Lung (tissue), 12 donors: ENCODE measurements around the gene SLC9A9. TPM values are rescaled to one million over a fixed set of nuclear protein-coding genes. Genes with fewer than 3 reads are reported as not detected.

Experiments
- ATAC-seq: fragments of 200-7000 bp; cut with Tn5 transposase; one replicate; pipeline ENCODE4 v1.9.1; 2020; ENCODE audit warnings: moderate number of reproducible peaks; ENCODE audit not compliant: insufficient read depth, low FRiP score
- DNase-seq, 3 donors: peaks; one replicate each; pipeline ENCODE4 v3.0.0-alpha.2; 2013 to 2017
- H3K27ac ChIP-seq, 2 donors: one replicate each; pipeline ENCODE4 v1.5.1; 2013; ENCODE audit warnings: mild to moderate bottlenecking in 2 of 2, moderate library complexity in 2 of 2, control low read depth in 1 of 2, inconsistent platforms in 1 of 2, low read depth in 1 of 2, low read length in 1 of 2
- H3K27me3 ChIP-seq, 3 donors: one replicate each; pipeline ENCODE4 v1.5.1; 2013; ENCODE audit warnings: low read length in 2 of 3; ENCODE audit not compliant: control insufficient read depth in 3 of 3, insufficient read depth in 3 of 3
- H3K36me3 ChIP-seq, 4 donors: one replicate each; pipeline ENCODE4 v1.5.1; 2013; ENCODE audit warnings: low read length in 4 of 4, mild to moderate bottlenecking in 1 of 4, moderate library complexity in 1 of 4; ENCODE audit not compliant: control insufficient read depth in 4 of 4, insufficient read depth in 4 of 4
- H3K4me1 ChIP-seq, 5 donors: one replicate each; pipeline ENCODE4 v1.5.1; 2013; ENCODE audit warnings: low read length in 5 of 5, mild to moderate bottlenecking in 2 of 5, moderate library complexity in 1 of 5; ENCODE audit not compliant: control insufficient read depth in 5 of 5, insufficient read depth in 5 of 5
- H3K4me3 ChIP-seq: one replicate; pipeline ENCODE4 v1.5.1; 2013; ENCODE audit warnings: mild to moderate bottlenecking, control low read depth, moderate library complexity
- H3K9ac ChIP-seq, 2 donors: one replicate each; pipeline ENCODE4 v1.5.1; 2013; ENCODE audit warnings: low read length in 2 of 2, control low read depth in 1 of 2; ENCODE audit not compliant: insufficient read depth in 1 of 2
- H3K9me3 ChIP-seq, 4 donors: one replicate each; pipeline ENCODE4 v1.5.1; 2013; ENCODE audit warnings: low read length in 3 of 4, mild to moderate bottlenecking in 1 of 4, moderate library complexity in 1 of 4; ENCODE audit not compliant: control insufficient read depth in 4 of 4, insufficient read depth in 3 of 4
- WGBS, 2 donors: extraction: QIAGEN DNeasy Blood & Tissue Kit; methylation state at CpG; one replicate each; pipeline ENCODE4 v1.1.7; 2013; 5-methylcytosine and 5-hydroxymethylcytosine counted together
- polyA plus RNA-seq, 2 donors: library from polyadenylated mRNA; stranded (reverse); fragments of 200-250 nt; gene quantifications; one replicate each; pipeline ENCODE4 v1.2.1, GENCODE V29; 2013
- total RNA-seq, 2 donors: library from RNA; depleted of rRNA in 1 of 2; stranded (reverse); fragments of >200 nt in 1 of 2; gene quantifications; one replicate each; pipeline ENCODE4 v1.2.1, GENCODE V29; 2014 to 2021
- TF ChIP-seq, protein P1 (sequence below): IDR thresholded peaks from 2 replicates; pipeline ENCODE4 v1.5.1; 2012; ENCODE audit warnings: mild to moderate bottlenecking; ENCODE audit errors: control extremely low read depth, extremely low read depth
- donor health status: control.
- donor health status: control.
- donor health status: Bipolar disorder and iron deficiency.
- donor health status: healthy.
- donor health status: DM: yes; HTN: yes; CAD: no.

Gene SLC9A9
- total and polyA plus RNA-seq, 4 donors, result 2.2 to 66.3 (median 8.2) TPM

DNA sequence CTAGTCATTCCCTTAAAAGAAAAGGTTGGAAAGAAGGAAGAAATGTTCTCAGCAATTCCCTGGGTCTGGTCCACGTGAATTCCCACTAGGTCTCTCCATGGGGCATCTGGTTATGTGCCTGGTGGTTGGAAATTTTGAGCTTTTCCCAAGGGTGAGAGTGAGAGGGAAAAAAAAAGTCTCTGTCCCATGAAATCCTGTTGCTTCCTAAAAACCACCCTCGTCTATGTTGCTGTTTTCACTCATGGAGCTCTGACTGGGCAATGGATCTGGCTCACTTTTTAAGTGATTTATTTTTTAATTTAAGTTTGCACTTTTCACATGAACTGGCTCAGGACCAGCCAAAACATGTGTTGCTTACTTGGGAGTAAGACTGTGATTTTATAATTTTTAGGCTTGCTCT lies 538.6 kb downstream of the SLC9A9 start:
- no peak overlapping the region for H3K27ac ChIP-seq
- DNase-seq (peak in 1 of 3 donors; percentile 64), ATAC-seq (no peak)
- H3K4me1 ChIP-seq, result peaks cover 0 to 36% (median 9%) of the 10 kb centered on the region in 5 donors
- 60 to 88% methylated on average over 2 of the region's 2 CpGs for WGBS, 2 donors
- TF ChIP-seq, protein P1, sequence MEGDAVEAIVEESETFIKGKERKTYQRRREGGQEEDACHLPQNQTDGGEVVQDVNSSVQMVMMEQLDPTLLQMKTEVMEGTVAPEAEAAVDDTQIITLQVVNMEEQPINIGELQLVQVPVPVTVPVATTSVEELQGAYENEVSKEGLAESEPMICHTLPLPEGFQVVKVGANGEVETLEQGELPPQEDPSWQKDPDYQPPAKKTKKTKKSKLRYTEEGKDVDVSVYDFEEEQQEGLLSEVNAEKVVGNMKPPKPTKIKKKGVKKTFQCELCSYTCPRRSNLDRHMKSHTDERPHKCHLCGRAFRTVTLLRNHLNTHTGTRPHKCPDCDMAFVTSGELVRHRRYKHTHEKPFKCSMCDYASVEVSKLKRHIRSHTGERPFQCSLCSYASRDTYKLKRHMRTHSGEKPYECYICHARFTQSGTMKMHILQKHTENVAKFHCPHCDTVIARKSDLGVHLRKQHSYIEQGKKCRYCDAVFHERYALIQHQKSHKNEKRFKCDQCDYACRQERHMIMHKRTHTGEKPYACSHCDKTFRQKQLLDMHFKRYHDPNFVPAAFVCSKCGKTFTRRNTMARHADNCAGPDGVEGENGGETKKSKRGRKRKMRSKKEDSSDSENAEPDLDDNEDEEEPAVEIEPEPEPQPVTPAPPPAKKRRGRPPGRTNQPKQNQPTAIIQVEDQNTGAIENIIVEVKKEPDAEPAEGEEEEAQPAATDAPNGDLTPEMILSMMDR, result no peak
- no peaks in the 10 kb centered on the region for H3K36me3 ChIP-seq
- no peaks in the 10 kb centered on the region for H3K27me3 ChIP-seq
- H3K9ac ChIP-seq, result no peak overlapping the region
- no peak overlapping the region for H3K4me3 ChIP-seq
- no peaks in the 10 kb centered on the region for H3K9me3 ChIP-seq

DNA sequence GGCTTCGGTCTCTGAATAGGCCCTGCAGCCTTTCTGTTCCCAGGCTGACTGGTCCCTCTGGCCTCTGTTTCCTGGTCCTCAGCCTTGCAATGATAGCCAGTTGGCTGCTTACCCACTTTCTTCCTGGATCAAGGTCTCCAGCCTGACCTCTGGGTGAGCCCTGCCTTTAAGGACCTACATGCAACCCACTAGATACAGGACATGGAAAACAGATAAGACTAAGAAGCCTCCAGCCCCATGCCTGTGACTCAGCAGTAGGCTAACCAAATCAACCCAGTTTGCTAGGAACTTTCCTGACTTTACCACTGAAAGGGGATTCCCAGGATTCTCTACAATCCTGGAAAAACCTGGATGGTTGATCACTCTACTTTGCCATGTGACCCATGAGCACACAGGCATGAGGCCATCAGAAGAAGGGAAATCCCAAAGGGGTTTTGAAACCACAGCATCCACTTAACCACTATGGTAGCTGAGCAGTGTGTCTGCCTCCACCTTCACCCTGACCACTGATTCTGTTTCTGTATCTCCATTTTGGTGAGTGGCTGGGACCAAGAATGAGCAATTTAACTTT lies 540.6 kb downstream of the SLC9A9 start:
- H3K27ac ChIP-seq, result no peak overlapping the region

DNA sequence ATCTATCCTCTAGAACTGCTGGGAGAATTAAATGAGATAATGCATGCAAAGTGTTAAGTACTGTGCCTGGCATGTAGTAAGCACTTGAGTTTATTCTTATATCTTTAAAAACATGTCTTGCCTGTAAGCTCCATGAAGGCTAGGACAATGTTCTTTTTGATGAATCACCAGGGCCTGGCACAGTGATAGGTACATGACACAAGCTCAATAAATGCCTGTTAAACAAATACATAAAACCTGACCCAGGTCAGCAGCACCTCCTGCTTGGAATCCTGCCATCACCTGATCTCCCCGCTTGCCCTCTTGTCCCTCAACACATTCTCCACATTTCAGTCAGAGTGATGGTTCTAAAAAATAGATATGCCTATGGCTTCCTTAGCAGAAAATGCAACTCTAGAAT lies 541.9 kb downstream of the SLC9A9 start:
- TF ChIP-seq, protein P1, result no peak
- Histone ChIP-seq H3K4me3 (no peak overlapping the region), H3K27ac (no peak overlapping the region), H3K4me1 (peaks cover 0 to 47% (median 8%) of the 10 kb centered on the region in 5 donors), H3K27me3 (no peaks in the 10 kb centered on the region), H3K9me3 (no peaks in the 10 kb centered on the region), H3K9ac (no peak overlapping the region), H3K36me3 (no peaks in the 10 kb centered on the region)
- 88 to 90% methylated on average over 1 of the region's 1 CpG for WGBS, 2 donors
- DNase-seq (no peak), ATAC-seq (no peak)

More for the DNA sequence above, 540.6 kb downstream of the SLC9A9 start:
- no peak for ATAC-seq
- Histone ChIP-seq H3K4me3 (no peak overlapping the region), H3K27me3 (no peaks in the 10 kb centered on the region), H3K4me1 (peaks cover 0 to 40% (median 5%) of the 10 kb centered on the region in 5 donors), H3K9ac (no peak overlapping the region), H3K36me3 (no peaks in the 10 kb centered on the region), H3K9me3 (no peaks in the 10 kb centered on the region)
- no peak for DNase-seq
- TF ChIP-seq, protein P1, result no peak
- WGBS, 2 donors, result 86 to 90% methylated on average over 1 of the region's 1 CpG
